Embryonic facial prominence (tissue), 1 donor: ENCODE measurements around the gene COL4A4.

Source experiments
- DNase-seq: peaks from one replicate; pipeline ENCODE4 v3.0.0-alpha.2; 2016; ENCODE audit errors: extremely low spot score

COL4A4 gene

GRCh38 chr2:227161947-227162346 lies 2.1 kb downstream of the COL4A4 start:
- no peak for DNase-seq

GRCh38 chr2:227160164-227160563 lies 3.8 kb downstream of the COL4A4 start:
- no peak for DNase-seq

GRCh38 chr2:227154986-227155774 lies 8.8 kb downstream of the COL4A4 start:
- no peak for DNase-seq

- DNase-seq, result no peak
These were observed 10.1 kb downstream of the COL4A4 start for GRCh38 chr2:227153758-227154486.

- DNase-seq, result no peak
These were observed 10.7 kb downstream of the COL4A4 start for GRCh38 chr2:227153307-227153706.

- DNase-seq, result no peak
These were observed 11.8 kb downstream of the COL4A4 start for GRCh38 chr2:227152093-227152766.

GRCh38 chr2:227150222-227150936 lies 13.6 kb downstream of the COL4A4 start:
- no peak for DNase-seq

- DNase-seq, result no peak
These were observed 15.9 kb downstream of the COL4A4 start for GRCh38 chr2:227148106-227148505.

- no peak for DNase-seq
These were observed 17.0 kb downstream of the COL4A4 start for GRCh38 chr2:227147023-227147422.

- no peak for DNase-seq
These were observed 17.5 kb downstream of the COL4A4 start for GRCh38 chr2:227146456-227146855.

GRCh38 chr2:227143895-227144294 lies 20.1 kb downstream of the COL4A4 start:
- DNase-seq, result no peak

- no peak for DNase-seq
These were observed 22.7 kb downstream of the COL4A4 start for GRCh38 chr2:227141301-227141700.

GRCh38 chr2:227134591-227134990 lies 29.4 kb downstream of the COL4A4 start:
- no peak for DNase-seq

GRCh38 chr2:227132986-227133385 lies 31.0 kb downstream of the COL4A4 start:
- DNase-seq, result no peak

GRCh38 chr2:227130636-227131035 lies 33.4 kb downstream of the COL4A4 start:
- DNase-seq, result no peak

- no peak for DNase-seq
These were observed 36.8 kb downstream of the COL4A4 start for GRCh38 chr2:227127201-227127600.

- DNase-seq, result no peak
These were observed 38.5 kb downstream of the COL4A4 start for GRCh38 chr2:227125506-227125905.

GRCh38 chr2:227124811-227125210 lies 39.2 kb downstream of the COL4A4 start:
- DNase-seq, result no peak

- DNase-seq, result no peak
These were observed 40.3 kb downstream of the COL4A4 start for GRCh38 chr2:227123697-227124096.

- DNase-seq, result no peak
These were observed 45.7 kb downstream of the COL4A4 start for GRCh38 chr2:227118353-227118752.

GRCh38 chr2:227117852-227118251 lies 46.2 kb downstream of the COL4A4 start:
- DNase-seq, result no peak

GRCh38 chr2:227117027-227117426 lies 47.0 kb downstream of the COL4A4 start:
- DNase-seq, result no peak
